Measurements from ENCODE around the gene ST3GAL3.

DNA sequence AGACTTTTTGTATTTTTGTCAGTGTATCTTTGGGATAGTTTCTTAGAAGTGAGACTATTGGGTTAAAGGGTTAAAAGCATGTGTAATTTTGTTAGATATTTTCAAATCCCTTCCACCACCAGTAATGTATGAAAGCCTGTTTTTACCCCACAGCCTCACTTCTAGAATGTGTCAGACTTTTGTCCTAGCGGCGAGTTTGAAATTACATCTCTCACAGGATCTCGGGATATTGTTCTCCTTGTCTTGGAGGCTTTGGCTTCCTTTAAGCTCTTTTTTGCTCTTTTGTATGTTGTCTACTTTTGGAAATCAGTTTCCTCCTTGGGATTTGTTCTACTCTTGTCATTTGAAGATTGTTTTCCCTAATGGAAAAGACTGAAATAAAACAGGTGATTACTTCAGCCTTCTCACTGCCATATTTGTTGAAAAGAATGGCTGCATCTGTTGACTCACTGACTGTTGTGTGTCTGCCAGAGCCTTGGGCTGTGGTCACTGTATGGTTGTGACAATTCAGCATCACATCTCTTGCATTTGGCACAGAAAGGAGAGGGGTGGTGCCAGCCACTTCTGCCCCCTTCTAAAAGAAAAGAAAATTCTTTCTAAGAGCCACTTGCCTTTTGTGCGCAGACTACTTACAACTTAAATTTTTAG lies 22.6 kb downstream of the ST3GAL3 start:
- TF ChIP-seq, protein P1, sequence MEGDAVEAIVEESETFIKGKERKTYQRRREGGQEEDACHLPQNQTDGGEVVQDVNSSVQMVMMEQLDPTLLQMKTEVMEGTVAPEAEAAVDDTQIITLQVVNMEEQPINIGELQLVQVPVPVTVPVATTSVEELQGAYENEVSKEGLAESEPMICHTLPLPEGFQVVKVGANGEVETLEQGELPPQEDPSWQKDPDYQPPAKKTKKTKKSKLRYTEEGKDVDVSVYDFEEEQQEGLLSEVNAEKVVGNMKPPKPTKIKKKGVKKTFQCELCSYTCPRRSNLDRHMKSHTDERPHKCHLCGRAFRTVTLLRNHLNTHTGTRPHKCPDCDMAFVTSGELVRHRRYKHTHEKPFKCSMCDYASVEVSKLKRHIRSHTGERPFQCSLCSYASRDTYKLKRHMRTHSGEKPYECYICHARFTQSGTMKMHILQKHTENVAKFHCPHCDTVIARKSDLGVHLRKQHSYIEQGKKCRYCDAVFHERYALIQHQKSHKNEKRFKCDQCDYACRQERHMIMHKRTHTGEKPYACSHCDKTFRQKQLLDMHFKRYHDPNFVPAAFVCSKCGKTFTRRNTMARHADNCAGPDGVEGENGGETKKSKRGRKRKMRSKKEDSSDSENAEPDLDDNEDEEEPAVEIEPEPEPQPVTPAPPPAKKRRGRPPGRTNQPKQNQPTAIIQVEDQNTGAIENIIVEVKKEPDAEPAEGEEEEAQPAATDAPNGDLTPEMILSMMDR (conservative IDR thresholded peaks at IDR 0.05; ENCODE audit: low read depth, low read length): no peak
- no peak for TF ChIP-seq EZH2 (IDR thresholded peaks at IDR 0.05; ENCODE audit: borderline replicate concordance, low read depth, low read length, poor library complexity, severe bottlenecking)

Measured in A673 (cell line).